ENCODE data around the gene NOS1AP. TPM values are rescaled to one million over a fixed set of nuclear protein-coding genes. Genes with fewer than 3 reads are reported as not detected.
A peak's percentile ranks its signal among the peaks of the same experiment; 100 is the strongest.

NOS1AP gene
- total and polyA plus RNA-seq, 9 of the 15 experiments (the other 6 are each of a cell fraction or from before 2014, with no cell fraction given), result 0.07 to 1.5 (median 0.22) TPM

DNA sequence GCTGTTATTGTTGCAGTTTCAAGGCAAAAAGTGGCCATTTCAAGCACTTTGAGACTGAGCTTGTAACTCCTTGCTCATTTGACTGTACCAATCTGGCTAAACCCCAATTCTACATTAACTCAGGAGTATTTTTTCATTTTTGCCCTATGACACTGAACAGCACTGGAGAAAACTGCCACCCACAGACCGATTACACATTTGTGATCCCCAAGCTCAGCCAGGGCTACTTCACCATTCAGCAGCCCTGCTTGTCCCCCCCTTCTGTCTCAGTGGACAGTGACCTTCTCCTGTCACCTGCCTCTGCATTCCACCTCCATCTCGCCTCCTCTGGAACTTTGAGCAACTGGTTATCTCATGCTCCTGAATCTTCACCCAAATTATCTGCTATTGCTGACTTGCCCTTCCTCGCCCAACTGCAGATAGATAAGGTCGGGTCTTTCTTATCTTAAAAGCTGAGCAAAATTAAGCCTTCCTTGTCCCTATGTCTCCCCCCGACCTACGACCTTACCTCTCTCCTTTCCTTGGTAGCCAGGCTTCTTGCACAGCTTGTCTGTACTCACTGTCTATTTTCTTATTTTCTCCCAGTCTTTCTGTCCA, 281.9 kb downstream of the NOS1AP start:
- peak overlapping the region; percentile 9 to 26; a peak in 2 of 4 replicates for H3K9ac ChIP-seq (ENCODE audit: insufficient read depth in 1 of 2, low read depth in 2 of 2, low read length in 2 of 2)
- ATAC-seq, result peak; percentile 26
- no peaks in the 10 kb centered on the region for H4K20me1 ChIP-seq (replicated peaks; ENCODE audit: control insufficient read depth, insufficient read depth, low read length)
- peaks cover 13 to 50% of the 10 kb centered on the region in 2 experiments; a peak in 4 of 5 replicates for H3K4me1 ChIP-seq (replicated peaks in 1 of 2; ENCODE audit: control insufficient read depth in 2 of 2, insufficient read depth in 2 of 2, low read length in 2 of 2)
- FAIRE-seq, result peak; percentile 77
- in situ Hi-C loops (cut with MboI) (no loop called here), intact Hi-C loops (cut with micrococcal nuclease) (loop anchor here (10.0 kb wide), 1 partner anchor 263 kb away; no protein-coding TSS in a partner anchor)
- 1% methylated on average over 6 of the region's 6 CpGs for WGBS (ENCODE audit: insufficient coverage, low coverage, missing lambda C conversion rate)
- peak overlapping the region; percentile 11; the same call in 1 of the 3 replicates for H3K27ac ChIP-seq (ENCODE audit: extremely low read depth, low read depth, low read length)
- CTCF ChIA-PET (ENCODE audit: low intra/inter-chr PET ratio), result no interaction called here
- H3K4me2 ChIP-seq (ENCODE audit: insufficient read depth, low read length), result peak overlapping the region; percentile 53
- POLR2A ChIA-PET, result interaction anchor here (0.6 to 2.3 kb wide), 3 partner anchors 9 to 424 kb away, joined by 3 to 8 read pairs (median 3); no protein-coding TSS in a partner anchor
- no peak overlapping the region for H3K4me3 ChIP-seq
- H3K9me1 ChIP-seq (ENCODE audit: control insufficient read depth, insufficient read depth, low read length), result no peaks in the 10 kb centered on the region
- H2AFZ ChIP-seq (ENCODE audit: low read depth, low read length), result peak overlapping the region; percentile 30; the same call in 1 of the 2 replicates
- no peaks in the 10 kb centered on the region for H3K27me3 ChIP-seq (ENCODE audit: control insufficient read depth in 2 of 2, insufficient read depth in 2 of 2, low read length in 2 of 2)
- no peaks in the 10 kb centered on the region for H3K79me2 ChIP-seq (ENCODE audit: control insufficient read depth, insufficient read depth, low read length)
- BruUV-seq (replicated peaks), result no TSS peak
- H3K36me3 ChIP-seq (ENCODE audit: control insufficient read depth, insufficient read depth, low read length), result no peaks in the 10 kb centered on the region
- DNase-seq (ENCODE audit: extremely low read depth in 1 of 4, low spot score in 3 of 4), result peak in 2 of 4 experiments; percentile 38 to 52
- no peaks in the 10 kb centered on the region for H3K9me3 ChIP-seq (replicated peaks; ENCODE audit: control insufficient read depth, insufficient read depth, low read depth, low read length)
- TF ChIP-seq SIX5 (IDR thresholded peaks at IDR 0.05; ENCODE audit: borderline replicate concordance in 1 of 2, insufficient read depth in 1 of 2, low read depth in 1 of 2, low read length in 2 of 2) (no peak), TEAD4 (IDR thresholded peaks at IDR 0.05; ENCODE audit: low read length) (peak; percentile 64), TEAD4 (CRISPR knock-in tag; IDR thresholded peaks at IDR 0.05; ENCODE audit: borderline replicate concordance) (no peak), ESRRA (IDR thresholded peaks at IDR 0.05; ENCODE audit: borderline replicate concordance, low read depth) (no peak), SETDB1 (IDR thresholded peaks at IDR 0.05; ENCODE audit: low read length) (no peak), ARID1B (IDR thresholded peaks at IDR 0.05) (peak; percentile 85), FOXP1 (CRISPR knock-in tag; IDR thresholded peaks at IDR 0.05) (no peak), NEUROD1 (IDR thresholded peaks at IDR 0.05; ENCODE audit: borderline replicate concordance, low read depth, low read length, partially characterized antibody) (no peak), MYNN (IDR thresholded peaks at IDR 0.05) (no peak), MYNN (CRISPR knock-in tag; IDR thresholded peaks at IDR 0.05) (no peak), CREB1 (IDR thresholded peaks at IDR 0.05) (no peak), CREB1 (CRISPR knock-in tag; IDR thresholded peaks at IDR 0.05) (no peak), KDM5B (IDR thresholded peaks at IDR 0.05; ENCODE audit: insufficient replicate concordance, low read depth, low read length) (no peak), E2F3 (CRISPR knock-in tag; IDR thresholded peaks at IDR 0.05) (no peak), CTBP1 (IDR thresholded peaks at IDR 0.05; ENCODE audit: borderline replicate concordance) (peak; percentile 77), ZNF133 (CRISPR knock-in tag; IDR thresholded peaks at IDR 0.05) (no peak), ZNF778 (CRISPR knock-in tag; IDR thresholded peaks at IDR 0.05) (no peak), ILK (tag; IDR thresholded peaks at IDR 0.05; ENCODE audit: borderline replicate concordance, low read depth) (no peak)
- TF ChIP-seq, protein P1, sequence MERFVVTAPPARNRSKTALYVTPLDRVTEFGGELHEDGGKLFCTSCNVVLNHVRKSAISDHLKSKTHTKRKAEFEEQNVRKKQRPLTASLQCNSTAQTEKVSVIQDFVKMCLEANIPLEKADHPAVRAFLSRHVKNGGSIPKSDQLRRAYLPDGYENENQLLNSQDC (CRISPR knock-in tag; IDR thresholded peaks at IDR 0.05), result no peak
- TF ChIP-seq, protein P2, sequence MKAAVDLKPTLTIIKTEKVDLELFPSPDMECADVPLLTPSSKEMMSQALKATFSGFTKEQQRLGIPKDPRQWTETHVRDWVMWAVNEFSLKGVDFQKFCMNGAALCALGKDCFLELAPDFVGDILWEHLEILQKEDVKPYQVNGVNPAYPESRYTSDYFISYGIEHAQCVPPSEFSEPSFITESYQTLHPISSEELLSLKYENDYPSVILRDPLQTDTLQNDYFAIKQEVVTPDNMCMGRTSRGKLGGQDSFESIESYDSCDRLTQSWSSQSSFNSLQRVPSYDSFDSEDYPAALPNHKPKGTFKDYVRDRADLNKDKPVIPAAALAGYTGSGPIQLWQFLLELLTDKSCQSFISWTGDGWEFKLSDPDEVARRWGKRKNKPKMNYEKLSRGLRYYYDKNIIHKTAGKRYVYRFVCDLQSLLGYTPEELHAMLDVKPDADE (conservative IDR thresholded peaks at IDR 0.05; ENCODE audit: control insufficient read depth, low read depth, low read length), result no peak
